Urinary bladder (tissue), 4 donors: ENCODE measurements around the gene LMBR1. TPM values are rescaled to one million over a fixed set of nuclear protein-coding genes. Genes with fewer than 3 reads are reported as not detected.

Experiments
- DNase-seq: peaks from one replicate; pipeline ENCODE4 v3.0.0-alpha.2; 2015; ENCODE audit errors: extremely low spot score
- H3K27ac ChIP-seq: one replicate; pipeline ENCODE4 v1.5.1; 2013; ENCODE audit warnings: low read depth, mild to moderate bottlenecking, moderate library complexity
- H3K36me3 ChIP-seq: one replicate; pipeline ENCODE4 v1.6.1; 2013; ENCODE audit warnings: mild to moderate bottlenecking, moderate library complexity; ENCODE audit not compliant: insufficient read depth
- H3K4me1 ChIP-seq: one replicate; pipeline ENCODE4 v1.6.1; 2013; ENCODE audit warnings: mild to moderate bottlenecking, moderate library complexity; ENCODE audit not compliant: insufficient read depth
- H3K4me3 ChIP-seq: one replicate; pipeline ENCODE4 v1.5.1; 2013; ENCODE audit warnings: low read depth, low read length
- WGBS: extraction: QIAGEN DNeasy Blood & Tissue Kit; methylation state at CpG from one replicate; pipeline ENCODE4 v1.1.7; 2013; 5-methylcytosine and 5-hydroxymethylcytosine counted together
- polyA plus RNA-seq: library from polyadenylated mRNA; stranded (reverse); fragments of 200-250 nt; gene quantifications from one replicate; pipeline ENCODE4 v1.2.3, GENCODE V29; 2013
- total RNA-seq: library from RNA; depleted of rRNA; stranded (reverse); fragments of >200 nt; gene quantifications from one replicate; pipeline ENCODE4 v1.2.3, GENCODE V29; 2014
- donor health status: healthy with polysubstance abuse.
- donor health status: healthy.

Gene LMBR1
- total and polyA plus RNA-seq, 2 donors: 25.8 to 120 TPM

DNA sequence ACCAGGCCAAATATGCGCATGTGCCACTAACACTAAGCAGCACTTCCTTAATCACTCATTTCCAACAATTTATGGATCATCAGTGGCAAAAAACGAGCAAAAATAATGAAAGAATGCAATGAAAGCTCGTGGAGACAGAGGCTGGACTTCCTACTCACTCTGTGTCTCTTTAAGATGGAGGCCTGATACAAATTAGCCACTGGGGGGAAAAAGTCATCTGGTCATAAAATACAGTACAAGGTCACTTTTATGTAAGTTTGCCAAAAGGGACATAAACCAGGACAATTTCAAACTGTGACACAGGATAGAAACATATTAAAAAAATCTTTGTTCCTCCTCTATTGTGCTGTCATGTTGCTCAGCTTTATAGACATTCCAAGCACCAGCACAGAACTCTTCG lies 101.7 kb downstream of the LMBR1 start:
- H3K4me3 ChIP-seq: no peak overlapping the region
- H3K4me1 ChIP-seq: no peaks in the 10 kb centered on the region
- no peak for DNase-seq
- no peaks in the 10 kb centered on the region for H3K36me3 ChIP-seq
- 62% methylated on average over 4 of the region's 4 CpGs for WGBS
- no peak overlapping the region for H3K27ac ChIP-seq

- Histone ChIP-seq H3K4me1 (no peaks in the 10 kb centered on the region), H3K36me3 (no peaks in the 10 kb centered on the region), H3K27ac (no peak overlapping the region), H3K4me3 (no peak overlapping the region)
- DNase-seq: no peak
Measured at GRCh38 chr7:156790264-156790663, 102.7 kb downstream of the LMBR1 start.

GRCh38 chr7:156785998-156786543 lies 106.9 kb downstream of the LMBR1 start:
- Histone ChIP-seq H3K4me1 (no peaks in the 10 kb centered on the region), H3K36me3 (no peaks in the 10 kb centered on the region), H3K4me3 (no peak overlapping the region), H3K27ac (no peak overlapping the region)
- no peak for DNase-seq
- WGBS: 94% methylated on average over 4 of the region's 4 CpGs

- Histone ChIP-seq H3K4me3 (no peak overlapping the region), H3K36me3 (no peaks in the 10 kb centered on the region), H3K27ac (no peak overlapping the region), H3K4me1 (no peaks in the 10 kb centered on the region)
- 96% methylated on average over 4 of the region's 4 CpGs for WGBS
- DNase-seq: no peak
Measured at GRCh38 chr7:156783864-156784263, 109.1 kb downstream of the LMBR1 start.

GRCh38 chr7:156781972-156782371 lies 111.0 kb downstream of the LMBR1 start:
- no peaks in the 10 kb centered on the region for H3K36me3 ChIP-seq
- H3K27ac ChIP-seq: no peak overlapping the region
- DNase-seq: no peak
- 93% methylated on average over 2 of the region's 2 CpGs for WGBS
- H3K4me3 ChIP-seq: no peak overlapping the region
- no peaks in the 10 kb centered on the region for H3K4me1 ChIP-seq

GRCh38 chr7:156780724-156781455 lies 112.1 kb downstream of the LMBR1 start:
- no peak for DNase-seq
- H3K27ac ChIP-seq: no peak overlapping the region
- H3K36me3 ChIP-seq: no peaks in the 10 kb centered on the region
- no peaks in the 10 kb centered on the region for H3K4me1 ChIP-seq
- WGBS: 91% methylated on average over 4 of the region's 4 CpGs
- H3K4me3 ChIP-seq: no peak overlapping the region

DNA sequence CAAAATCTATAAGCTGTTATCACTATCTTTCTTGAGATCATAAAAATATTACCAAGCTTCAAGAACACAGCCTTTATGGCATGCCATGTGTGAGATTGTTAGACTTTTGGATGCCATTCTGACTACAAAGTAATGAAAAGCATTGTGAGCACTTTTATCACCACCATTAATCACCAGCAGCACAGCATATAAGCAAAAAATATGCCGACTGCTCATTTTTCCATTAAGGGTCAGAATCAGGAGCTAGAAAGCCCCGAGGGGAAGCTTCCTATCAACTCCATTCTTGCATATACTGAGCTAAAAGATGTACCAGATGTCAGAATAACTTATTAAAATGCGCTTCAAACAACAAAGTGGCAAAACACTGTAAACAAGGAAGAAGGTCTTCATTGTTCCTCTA lies 114.3 kb downstream of the LMBR1 start:
- DNase-seq: no peak
- Histone ChIP-seq H3K27ac (no peak overlapping the region), H3K4me1 (no peaks in the 10 kb centered on the region), H3K4me3 (no peak overlapping the region), H3K36me3 (no peaks in the 10 kb centered on the region)
- 54% methylated on average over 3 of the region's 3 CpGs for WGBS

DNA sequence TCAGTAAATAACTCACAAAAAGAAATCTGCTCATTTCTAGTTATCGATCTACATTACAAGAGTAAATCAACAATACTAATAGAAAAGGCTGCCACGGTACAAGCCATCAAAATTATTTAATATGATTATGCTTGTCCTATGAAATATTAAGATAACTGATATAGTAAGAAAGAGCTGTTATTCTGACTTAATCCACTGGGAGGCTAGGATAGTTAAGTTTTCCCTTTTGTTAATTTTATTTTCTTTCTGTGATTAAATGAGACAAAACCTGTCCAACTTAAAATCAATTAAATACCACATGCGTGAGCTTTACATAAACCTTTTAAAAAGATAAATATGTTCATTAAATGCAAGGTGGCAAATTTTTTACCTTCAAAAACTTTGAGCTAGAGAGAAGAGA lies 114.8 kb downstream of the LMBR1 start:
- Histone ChIP-seq H3K4me1 (no peaks in the 10 kb centered on the region), H3K4me3 (no peak overlapping the region), H3K27ac (no peak overlapping the region), H3K36me3 (no peaks in the 10 kb centered on the region)
- no peak for DNase-seq
- 93% methylated on average over 3 of the region's 3 CpGs for WGBS

DNA sequence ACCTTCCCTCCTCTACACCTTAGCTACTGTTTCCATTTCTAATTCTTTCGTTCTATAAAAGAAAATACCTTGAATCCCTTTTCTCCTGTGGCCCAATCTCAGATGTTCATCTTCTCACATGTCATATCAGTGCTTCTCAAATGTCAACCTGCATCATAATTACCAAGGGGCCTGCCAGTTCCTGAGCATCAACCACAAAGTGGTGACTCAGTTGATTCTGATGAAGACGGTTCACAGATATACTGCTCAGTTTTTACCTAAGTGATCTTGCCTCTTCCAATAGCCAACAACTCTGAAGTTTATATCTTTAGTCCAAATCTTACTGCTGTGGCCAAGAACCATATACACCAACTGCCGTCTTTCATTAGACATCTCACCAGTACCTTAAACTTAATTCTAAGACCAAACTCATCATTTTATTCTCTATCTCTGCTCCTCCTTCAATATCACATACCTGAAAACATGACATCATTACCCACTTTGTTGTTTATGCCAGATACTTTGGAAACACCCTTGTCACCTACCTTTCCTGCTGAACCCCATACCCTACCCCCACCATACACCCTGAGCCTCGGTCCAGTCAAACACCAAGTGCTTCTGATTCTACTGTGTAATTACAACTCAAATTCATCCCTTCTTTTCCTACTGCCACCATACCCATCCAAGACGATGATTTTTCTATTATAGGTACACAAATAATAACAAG lies 115.5 kb downstream of the LMBR1 start:
- no peaks in the 10 kb centered on the region for H3K36me3 ChIP-seq
- H3K4me1 ChIP-seq: no peaks in the 10 kb centered on the region
- H3K4me3 ChIP-seq: no peak overlapping the region
- no peak for DNase-seq
- H3K27ac ChIP-seq: no peak overlapping the region
- 94% methylated on average over 5 of the region's 5 CpGs for WGBS

GRCh38 chr7:156776527-156776926 lies 116.5 kb downstream of the LMBR1 start:
- H3K4me1 ChIP-seq: no peaks in the 10 kb centered on the region
- no peak overlapping the region for H3K4me3 ChIP-seq
- no peak for DNase-seq
- WGBS: 80% methylated on average over 2 of the region's 2 CpGs
- no peaks in the 10 kb centered on the region for H3K36me3 ChIP-seq
- H3K27ac ChIP-seq: no peak overlapping the region

DNA sequence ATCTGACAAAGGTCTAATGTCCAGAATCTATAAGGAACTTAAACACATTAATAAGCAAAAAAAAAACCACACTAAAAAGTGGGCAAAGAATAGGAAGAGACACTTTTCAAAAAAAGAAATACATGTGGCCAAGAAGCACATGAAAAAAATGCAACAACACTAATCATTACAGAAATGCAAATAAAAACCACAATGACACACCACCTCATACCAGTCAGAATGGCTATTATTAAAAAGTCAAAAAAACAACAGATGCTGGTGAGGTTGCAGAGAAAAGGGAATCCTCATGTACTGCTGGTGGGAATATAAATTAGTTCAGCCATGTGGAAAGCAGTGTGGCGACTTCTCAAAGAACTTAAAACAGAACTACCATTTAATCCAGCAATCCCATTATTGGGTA lies 119.0 kb downstream of the LMBR1 start:
- Histone ChIP-seq H3K4me1 (no peaks in the 10 kb centered on the region), H3K36me3 (no peaks in the 10 kb centered on the region), H3K27ac (no peak overlapping the region), H3K4me3 (no peak overlapping the region)
- DNase-seq: no peak
- WGBS: 99% methylated on average over 1 of the region's 1 CpG

DNA sequence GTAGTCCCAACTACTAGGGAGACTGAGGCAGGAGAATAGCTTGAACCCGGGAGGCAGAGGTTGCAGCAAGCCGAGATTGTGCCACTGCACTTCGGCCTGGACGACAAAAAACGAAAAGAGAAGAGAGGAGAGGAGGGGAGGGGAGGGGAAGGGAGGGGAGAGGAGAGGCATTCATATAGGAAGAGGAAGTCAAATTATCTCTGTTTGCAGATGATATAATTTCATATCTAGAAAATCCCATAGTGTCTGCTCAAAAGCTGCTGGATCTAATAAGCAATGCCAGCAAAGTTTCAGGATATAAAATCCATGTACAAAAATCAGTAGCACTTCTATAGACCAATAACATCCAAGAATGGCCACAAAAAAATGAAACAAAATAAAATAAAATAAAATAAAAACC lies 120.3 kb downstream of the LMBR1 start:
- no peak overlapping the region for H3K27ac ChIP-seq
- no peaks in the 10 kb centered on the region for H3K36me3 ChIP-seq
- no peaks in the 10 kb centered on the region for H3K4me1 ChIP-seq
- DNase-seq: no peak
- WGBS: 83% methylated on average over 5 of the region's 5 CpGs
- no peak overlapping the region for H3K4me3 ChIP-seq

GRCh38 chr7:156768698-156769472 lies 124.1 kb downstream of the LMBR1 start:
- H3K4me3 ChIP-seq: no peak overlapping the region
- no peak overlapping the region for H3K27ac ChIP-seq
- no peak for DNase-seq
- H3K36me3 ChIP-seq: no peaks in the 10 kb centered on the region
- no peaks in the 10 kb centered on the region for H3K4me1 ChIP-seq
- 89% methylated on average over 6 of the region's 6 CpGs for WGBS

DNA sequence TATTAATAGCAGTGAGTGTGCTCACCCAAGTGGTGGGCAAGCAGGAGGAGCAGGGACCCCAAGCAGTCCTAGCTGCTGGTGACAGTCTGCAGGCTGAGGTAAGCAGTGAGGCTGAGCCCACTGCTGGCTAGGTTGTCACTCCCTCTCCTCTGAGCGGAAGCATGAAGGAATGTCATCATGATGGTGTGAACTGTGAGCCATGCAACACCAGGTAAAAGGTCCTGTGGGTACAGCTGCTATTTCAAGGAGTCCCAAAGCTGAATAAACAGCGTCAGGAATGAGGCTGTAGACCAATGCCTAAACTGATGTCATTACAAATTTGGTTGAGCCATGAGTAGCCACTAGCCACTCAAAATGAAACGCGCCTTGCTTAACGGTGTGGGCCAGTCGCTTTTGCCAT lies 126.3 kb downstream of the LMBR1 start:
- DNase-seq: no peak
- WGBS: 95% methylated on average over 6 of the region's 6 CpGs
- Histone ChIP-seq H3K27ac (no peak overlapping the region), H3K4me3 (no peak overlapping the region), H3K36me3 (no peaks in the 10 kb centered on the region), H3K4me1 (no peaks in the 10 kb centered on the region)
